OCI-LY3 (cell line): ENCODE results near the gene AHR.

Source experiments
- H2AFZ ChIP-seq: fragments of 200-600, 300-600 bp; shearing (Covaris generic); 2 replicates; pipeline ENCODE4 v1.6.0; 2014; ENCODE audit warnings: antibody characterized with exemption, low read depth, low read length
- H3K27ac ChIP-seq: fragments of 200-600, 300-600 bp; sonication (generic); 2 replicates; pipeline ENCODE4 v1.5.1; 2014; ENCODE audit warnings: mild to moderate bottlenecking, low read length, moderate library complexity, mixed read lengths
- H3K27me3 ChIP-seq: fragments of 200-600, 300-600 bp; sonication (generic); 2 replicates; pipeline ENCODE4 v1.6.1; 2014; ENCODE audit warnings: low read depth, low read length, mixed read lengths
- H3K36me3 ChIP-seq: fragments of 200-600, 300-600 bp; sonication (generic); replicated peaks from 2 replicates; pipeline ENCODE3; 2014; ENCODE audit warnings: low read depth, low read length, mixed read lengths
- H3K4me1 ChIP-seq: fragments of 300-600, 200-600 bp; sonication (generic); 2 replicates; pipeline ENCODE4 v1.6.1; 2014; ENCODE audit warnings: low read length, mixed read lengths
- H3K4me2 ChIP-seq: fragments of 200-600, 300-600 bp; sonication (generic); 2 replicates; pipeline ENCODE4 v1.6.1; 2014; ENCODE audit warnings: low read length, mixed read lengths
- H3K4me3 ChIP-seq: fragments of 300-600, 200-600 bp; sonication (generic); 2 replicates; pipeline ENCODE4 v1.5.1; 2014; ENCODE audit warnings: antibody characterized with exemption, mild to moderate bottlenecking, low read length, moderate library complexity
- H3K79me2 ChIP-seq: fragments of 300-600, 200-600 bp; shearing (Covaris generic); 2 replicates; pipeline ENCODE4 v1.6.1; 2014; ENCODE audit warnings: mild to moderate bottlenecking, low read length, mixed read lengths
- H3K9ac ChIP-seq: fragments of 300-600, 200-600 bp; shearing (Covaris generic); 2 replicates; pipeline ENCODE4 v1.6.0; 2014; ENCODE audit warnings: mild to moderate bottlenecking, low read length, moderate library complexity
- H3K9me3 ChIP-seq: fragments of 200-600, 300-600 bp; shearing (Covaris generic); 2 replicates; pipeline ENCODE4 v1.6.1; 2014; ENCODE audit warnings: low read length, mixed read lengths; ENCODE audit not compliant: insufficient read depth
- H4K20me1 ChIP-seq: fragments of 200-600, 300-600 bp; sonication (generic); 2 replicates; pipeline ENCODE4 v1.6.1; 2016; ENCODE audit warnings: low read length, mixed read lengths; ENCODE audit not compliant: insufficient read depth
- CTCF ChIP-seq: fragments of 200-600, 300-600 bp; sonication (generic); IDR thresholded peaks from 2 replicates; pipeline ENCODE4 v1.5.1; 2014; ENCODE audit warnings: antibody characterized with exemption, low read length, low read depth
- EZH2phosphoT487 ChIP-seq: fragments of 200-600 bp; shearing (Covaris generic); IDR thresholded peaks from 2 replicates; pipeline ENCODE4 v1.6.1; 2018; ENCODE audit warnings: antibody characterized with exemption, mixed run types, low read depth

The AHR gene

GRCh38 chr7:17293481-17293880, 5.0 kb upstream of the AHR start:
- no peak overlapping the region for H3K9ac ChIP-seq
- no peaks in the 10 kb centered on the region for H3K36me3 ChIP-seq
- no peak overlapping the region for H3K4me3 ChIP-seq
- no peak overlapping the region for H3K4me2 ChIP-seq
- peaks cover 6% of the 10 kb centered on the region; the same call in 1 of the 2 replicates for H3K79me2 ChIP-seq
- peaks cover 14% of the 10 kb centered on the region for H3K4me1 ChIP-seq
- H3K27me3 ChIP-seq, result no peaks in the 10 kb centered on the region
- TF ChIP-seq EZH2phosphoT487 (no peak), CTCF (no peak)
- H2AFZ ChIP-seq, result no peak overlapping the region
- H4K20me1 ChIP-seq, result no peaks in the 10 kb centered on the region
- no peaks in the 10 kb centered on the region for H3K9me3 ChIP-seq
- no peak overlapping the region for H3K27ac ChIP-seq

GRCh38 chr7:17297243-17297642, 1.2 kb upstream of the AHR start:
- H3K36me3 ChIP-seq, result peaks cover 11% of the 10 kb centered on the region
- H4K20me1 ChIP-seq, result peaks cover 23% of the 10 kb centered on the region; the same call in 1 of the 2 replicates
- no peak overlapping the region for H3K27ac ChIP-seq
- H3K4me1 ChIP-seq, result peaks cover 14% of the 10 kb centered on the region
- TF ChIP-seq CTCF, result no peak
- no peak for TF ChIP-seq EZH2phosphoT487
- H3K4me3 ChIP-seq, result no peak overlapping the region
- H3K9ac ChIP-seq, result no peak overlapping the region
- H2AFZ ChIP-seq, result no peak overlapping the region
- no peaks in the 10 kb centered on the region for H3K27me3 ChIP-seq
- H3K79me2 ChIP-seq, result peaks cover 44% of the 10 kb centered on the region
- no peaks in the 10 kb centered on the region for H3K9me3 ChIP-seq
- H3K4me2 ChIP-seq, result peak overlapping the region; percentile 71

- H3K79me2 ChIP-seq, result peaks cover 61% of the 10 kb centered on the region
- H2AFZ ChIP-seq, result no peak overlapping the region
- peak overlapping the region; percentile 96 for H3K9ac ChIP-seq
Observed at GRCh38 chr7:17298840-17299482, 509 bp downstream of the AHR start.

GRCh38 chr7:17299483-17299991, 1.1 kb downstream of the AHR start:
- TF ChIP-seq EZH2phosphoT487 (no peak), CTCF (no peak)
- peaks cover 15% of the 10 kb centered on the region for H3K36me3 ChIP-seq
- H3K27ac ChIP-seq, result peak overlapping the region; percentile 92
- H3K4me2 ChIP-seq, result peak overlapping the region; percentile 83
- no peak overlapping the region for H2AFZ ChIP-seq
- no peaks in the 10 kb centered on the region for H3K27me3 ChIP-seq
- peaks cover 67% of the 10 kb centered on the region for H3K79me2 ChIP-seq
- H3K9ac ChIP-seq, result peak overlapping the region; percentile 96
- H4K20me1 ChIP-seq, result peaks cover 42% of the 10 kb centered on the region
- H3K9me3 ChIP-seq, result no peaks in the 10 kb centered on the region
- H3K4me1 ChIP-seq, result peaks cover 27% of the 10 kb centered on the region
- peak overlapping the region; percentile 98 for H3K4me3 ChIP-seq

More at GRCh38 chr7:17298840-17299482, 509 bp downstream of the AHR start:
- peaks cover 11% of the 10 kb centered on the region for H3K36me3 ChIP-seq
- H3K27ac ChIP-seq, result peak overlapping the region; percentile 92
- no peaks in the 10 kb centered on the region for H3K27me3 ChIP-seq
- TF ChIP-seq CTCF, result no peak
- TF ChIP-seq EZH2phosphoT487, result no peak
- H3K4me3 ChIP-seq, result peak overlapping the region; percentile 98
- peaks cover 22% of the 10 kb centered on the region for H3K4me1 ChIP-seq
- no peaks in the 10 kb centered on the region for H3K9me3 ChIP-seq
- H3K4me2 ChIP-seq, result peak overlapping the region; percentile 83
- peaks cover 36% of the 10 kb centered on the region for H4K20me1 ChIP-seq
